GM10847 (cell line): ENCODE measurements around the gene MFN1.

Source experiments
- POLR2A ChIP-seq: IDR thresholded peaks from 2 replicates; pipeline ENCODE4 v1.6.1; 2011; ENCODE audit not compliant: insufficient read length; ENCODE audit errors: extremely low read depth

MFN1 gene

GRCh38 chr3:179323197-179324110, 24.1 kb upstream of the MFN1 start:
- no peak for TF ChIP-seq POLR2A

- TF ChIP-seq POLR2A = no peak
Observed at GRCh38 chr3:179324270-179324754, 23.2 kb upstream of the MFN1 start.

- no peak for TF ChIP-seq POLR2A
Observed at GRCh38 chr3:179330438-179330837, 17.1 kb upstream of the MFN1 start.

GRCh38 chr3:179332240-179332639, 15.3 kb upstream of the MFN1 start:
- no peak for TF ChIP-seq POLR2A

- no peak for TF ChIP-seq POLR2A
Observed at GRCh38 chr3:179333084-179333483, 14.4 kb upstream of the MFN1 start.

- TF ChIP-seq POLR2A = no peak
Observed at GRCh38 chr3:179336345-179336929, 11.1 kb upstream of the MFN1 start.

GRCh38 chr3:179348325-179349013, 960 bp downstream of the MFN1 start:
- TF ChIP-seq POLR2A = no peak

- TF ChIP-seq POLR2A = no peak
Observed at GRCh38 chr3:179355996-179356395, 8.5 kb downstream of the MFN1 start.

GRCh38 chr3:179363332-179363731, 15.8 kb downstream of the MFN1 start:
- TF ChIP-seq POLR2A = no peak

GRCh38 chr3:179369621-179370020, 22.1 kb downstream of the MFN1 start:
- no peak for TF ChIP-seq POLR2A

GRCh38 chr3:179373938-179374337, 26.4 kb downstream of the MFN1 start:
- TF ChIP-seq POLR2A = no peak

GRCh38 chr3:179375091-179375999, 27.8 kb downstream of the MFN1 start:
- no peak for TF ChIP-seq POLR2A

- TF ChIP-seq POLR2A = no peak
Observed at GRCh38 chr3:179376474-179376873, 29.0 kb downstream of the MFN1 start.

- no peak for TF ChIP-seq POLR2A
Observed at GRCh38 chr3:179391906-179392305, 44.4 kb downstream of the MFN1 start.
